Muscle of leg (tissue), 11 donors: ENCODE measurements around the gene RAI1. TPM values are rescaled to one million over a fixed set of nuclear protein-coding genes. Genes with fewer than 3 reads are reported as not detected.

ENCODE experiments used
- DNase-seq: peaks from one replicate; pipeline ENCODE4 v3.0.0; 2013
- H3K27ac ChIP-seq: one replicate; pipeline ENCODE4 v1.5.1; 2013; ENCODE audit warnings: mild to moderate bottlenecking, low read length, control low read depth
- H3K27me3 ChIP-seq: one replicate; pipeline ENCODE4 v1.6.1; 2013; ENCODE audit warnings: low read length; ENCODE audit not compliant: control insufficient read depth, insufficient read depth
- H3K36me3 ChIP-seq: one replicate; pipeline ENCODE4 v1.6.1; 2013; ENCODE audit warnings: low read length; ENCODE audit not compliant: control insufficient read depth, insufficient read depth
- H3K4me1 ChIP-seq: one replicate; pipeline ENCODE4 v1.6.1; 2013; ENCODE audit warnings: low read length; ENCODE audit not compliant: control insufficient read depth, insufficient read depth
- H3K4me3 ChIP-seq: one replicate; pipeline ENCODE4 v1.5.1; 2013; ENCODE audit warnings: low read length, control low read depth
- H3K9me3 ChIP-seq: replicated peaks from 2 replicates; pipeline ENCODE4 v1.6.1; 2013; ENCODE audit warnings: low read depth, low read length; ENCODE audit not compliant: control insufficient read depth
- WGBS: methylation state at CpG from one replicate; pipeline ENCODE4 v1.1.5; 2013; ENCODE audit warnings: missing lambda C conversion rate; ENCODE audit not compliant: insufficient coverage; 5-methylcytosine and 5-hydroxymethylcytosine counted together
- polyA plus RNA-seq, 8 donors: library from polyadenylated mRNA; unstranded; fragments of 120-200 nt; gene quantifications; one replicate each; pipeline versions ENCODE4 v1.2.1 to v1.2.3, GENCODE V29; 2013; ENCODE audit warnings: inconsistent platforms in 1 of 8, low replicate concordance in 1 of 8; ENCODE audit not compliant: insufficient read length in 8 of 8, insufficient read depth in 1 of 8
- total RNA-seq: library from RNA; stranded (reverse); fragments of 120-200 nt; gene quantifications from one replicate; pipeline ENCODE4 v1.2.4, GENCODE V29; 2013

The RAI1 gene
- total and polyA plus RNA-seq, 9 donors, result 7.4 to 25.5 (median 20.7) TPM

DNA sequence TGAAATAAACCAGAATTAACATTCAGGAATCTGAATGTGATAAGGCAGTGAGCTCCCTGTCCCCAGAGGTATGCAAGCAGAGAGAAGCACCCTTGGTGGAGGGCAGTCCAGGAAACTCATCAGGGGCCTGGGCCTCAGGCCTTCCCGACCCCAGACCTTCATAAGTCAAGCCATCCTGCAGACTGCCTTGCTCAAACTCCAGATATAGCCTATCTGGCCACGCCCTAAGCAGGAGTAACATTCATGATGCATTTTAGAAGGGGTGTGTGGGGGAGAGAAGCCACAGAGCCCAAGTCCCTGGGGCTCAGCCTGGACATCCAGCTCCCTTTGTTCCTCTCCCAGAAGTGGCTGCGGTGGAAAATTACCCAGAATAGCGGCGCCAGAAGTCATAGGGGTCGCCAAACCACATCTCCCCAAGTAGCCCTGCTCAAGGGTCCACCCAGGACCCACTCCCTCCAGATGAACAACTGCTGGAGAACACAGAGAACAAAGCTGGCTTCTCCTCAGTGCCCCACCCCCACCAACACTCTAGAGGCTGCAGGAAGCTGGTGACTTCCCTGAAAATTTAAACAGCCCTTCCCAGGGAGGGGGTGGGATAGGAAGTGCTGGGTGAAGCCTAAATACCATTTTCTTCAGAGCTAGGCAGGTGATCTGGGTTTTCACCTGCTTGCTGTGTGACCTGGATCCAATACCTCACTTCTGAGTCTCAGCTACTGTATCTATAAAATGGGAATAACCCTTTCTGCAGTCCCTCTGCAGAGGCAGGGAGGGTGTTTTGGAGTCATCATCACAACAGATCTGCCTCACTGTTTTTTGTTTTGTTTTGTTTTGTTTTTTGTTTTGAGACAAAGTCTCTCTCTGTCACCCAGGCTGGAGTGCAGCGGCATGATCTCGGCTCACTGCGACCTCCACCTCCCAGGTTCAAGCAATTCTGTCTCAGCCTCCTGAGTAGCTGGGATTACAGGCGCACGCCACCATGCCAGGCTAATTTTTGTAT is 157.0 kb downstream of the RAI1 start:
- Histone ChIP-seq H3K27ac (peak overlapping the region; percentile 98), H3K27me3 (no peaks in the 10 kb centered on the region), H3K36me3 (no peaks in the 10 kb centered on the region), H3K4me3 (no peak overlapping the region), H3K9me3 (no peaks in the 10 kb centered on the region), H3K4me1 (peaks cover 72% of the 10 kb centered on the region)
- 22% methylated on average over 5 of the region's 11 CpGs for WGBS
- peak; percentile 86 for DNase-seq

DNA sequence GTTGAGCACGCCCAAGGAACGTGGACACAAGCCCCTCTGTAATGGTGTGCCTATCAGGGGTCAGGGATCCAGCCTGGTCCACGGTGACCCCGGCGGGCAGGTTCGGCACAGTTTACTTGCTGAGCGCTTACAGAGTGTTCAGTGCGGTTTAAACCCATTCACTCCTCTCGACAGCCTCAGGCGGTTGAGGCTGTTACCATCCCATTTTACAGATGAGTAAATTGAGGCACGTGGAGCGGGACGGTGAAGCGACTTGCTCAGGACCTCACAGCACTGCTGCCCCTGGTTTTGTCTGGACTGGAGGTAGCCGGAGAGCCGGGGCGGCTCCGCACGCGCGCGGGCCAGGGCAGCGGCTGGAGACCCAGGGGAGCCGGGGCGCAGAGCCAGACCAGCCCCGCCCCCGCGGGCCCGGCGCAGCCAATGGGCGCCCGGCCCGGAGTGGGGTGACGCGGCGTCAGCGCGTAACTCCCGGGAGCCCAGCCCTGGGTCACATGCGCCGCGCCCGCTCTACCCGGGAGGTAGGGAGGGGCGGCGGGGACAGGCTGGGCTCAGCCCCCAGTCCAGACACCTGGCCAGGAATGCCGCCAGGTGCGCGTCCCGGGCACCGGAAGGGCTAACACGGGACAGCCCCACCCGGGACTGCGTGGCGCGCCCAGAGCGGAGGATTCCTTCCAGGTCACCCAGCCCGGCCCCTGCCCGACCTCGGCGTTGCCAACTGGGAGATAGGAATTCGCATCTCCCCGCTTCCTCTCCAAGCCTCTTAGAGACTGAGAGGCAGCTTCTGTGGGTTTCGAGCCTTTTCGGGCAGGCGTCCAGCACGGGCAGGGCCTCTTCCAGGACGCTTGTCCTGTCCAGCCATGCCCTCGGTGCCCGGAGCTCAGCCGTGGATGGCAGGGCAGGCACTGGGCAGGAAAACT is 158.8 kb downstream of the RAI1 start:
- Histone ChIP-seq H3K36me3 (no peaks in the 10 kb centered on the region), H3K9me3 (no peaks in the 10 kb centered on the region), H3K4me1 (peaks cover 76% of the 10 kb centered on the region), H3K4me3 (peak overlapping the region; percentile 54), H3K27ac (peak overlapping the region; percentile 99), H3K27me3 (no peaks in the 10 kb centered on the region)
- DNase-seq, result peak; percentile 89
- WGBS, result 2% methylated on average over 69 of the region's 71 CpGs

DNA sequence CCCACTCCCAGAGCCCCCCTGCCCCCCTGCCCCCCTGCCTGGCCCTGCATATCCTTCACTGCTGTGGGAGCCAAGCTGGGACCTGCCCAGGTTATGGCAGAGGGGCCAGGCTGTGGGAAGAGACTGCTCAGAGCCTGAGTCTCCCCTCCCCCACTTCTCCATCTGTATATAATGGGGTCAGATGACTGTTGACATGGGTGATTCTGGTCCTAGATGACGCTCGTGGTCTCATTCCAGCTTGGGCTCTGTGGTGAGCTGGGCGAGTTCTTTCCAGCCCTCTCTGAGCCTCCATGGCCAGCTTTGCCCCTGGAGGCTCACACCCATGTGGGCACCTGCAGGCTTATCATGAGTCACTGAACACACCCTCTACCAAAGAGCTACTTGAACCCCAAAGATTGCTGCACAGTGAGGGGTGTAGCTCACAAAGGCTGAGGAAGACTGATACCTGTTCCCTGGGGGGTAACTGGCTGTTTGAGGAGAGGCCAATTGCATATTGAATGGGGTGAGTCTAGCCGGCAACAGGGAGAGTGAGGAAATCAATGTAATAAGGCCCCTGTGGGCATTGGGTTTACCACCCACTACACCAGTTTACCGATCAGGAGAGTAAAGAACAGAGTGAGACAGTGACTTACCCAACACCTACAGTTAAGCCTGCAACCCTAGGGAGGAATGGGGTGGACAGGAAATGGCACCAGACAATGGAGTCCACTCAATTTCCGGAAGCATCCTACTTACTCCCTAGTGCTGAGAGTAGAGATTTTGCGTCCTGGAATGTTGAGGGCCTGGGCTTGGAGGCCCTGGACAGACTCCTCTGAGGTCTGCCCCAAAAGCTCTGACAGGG is 159.7 kb downstream of the RAI1 start:
- no peaks in the 10 kb centered on the region for H3K9me3 ChIP-seq
- WGBS, result 40% methylated on average over 1 of the region's 7 CpGs
- peaks cover 71% of the 10 kb centered on the region for H3K4me1 ChIP-seq
- no peaks in the 10 kb centered on the region for H3K27me3 ChIP-seq
- peaks cover 4% of the 10 kb centered on the region for H3K36me3 ChIP-seq
- H3K4me3 ChIP-seq, result peak overlapping the region; percentile 54
- DNase-seq, result peak; percentile 71
- H3K27ac ChIP-seq, result peak overlapping the region; percentile 99

DNA sequence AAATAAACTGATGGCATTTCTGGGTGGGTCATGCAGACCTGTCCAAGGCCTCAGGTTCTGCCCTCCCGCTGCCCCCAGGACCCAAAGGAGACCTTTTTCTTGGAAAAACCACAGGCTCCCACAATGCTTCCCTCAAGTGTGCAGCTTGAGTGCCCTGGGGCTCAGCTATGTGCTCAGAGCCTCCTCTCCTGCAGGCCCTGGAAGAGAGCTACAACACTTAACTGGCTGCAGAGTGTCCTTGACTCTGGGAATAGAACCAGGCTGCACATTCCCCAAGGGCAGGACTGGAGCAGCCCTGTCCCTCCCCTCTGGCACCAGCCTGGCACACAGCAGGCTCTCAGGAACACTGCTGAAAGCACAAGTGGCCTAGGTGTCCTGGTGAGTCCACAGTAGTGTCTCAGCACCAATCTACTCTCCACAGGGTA is 160.4 kb downstream of the RAI1 start:
- peaks cover 70% of the 10 kb centered on the region for H3K4me1 ChIP-seq
- 88% methylated on average over 1 of the region's 1 CpG for WGBS
- peak; percentile 48 for DNase-seq

DNA sequence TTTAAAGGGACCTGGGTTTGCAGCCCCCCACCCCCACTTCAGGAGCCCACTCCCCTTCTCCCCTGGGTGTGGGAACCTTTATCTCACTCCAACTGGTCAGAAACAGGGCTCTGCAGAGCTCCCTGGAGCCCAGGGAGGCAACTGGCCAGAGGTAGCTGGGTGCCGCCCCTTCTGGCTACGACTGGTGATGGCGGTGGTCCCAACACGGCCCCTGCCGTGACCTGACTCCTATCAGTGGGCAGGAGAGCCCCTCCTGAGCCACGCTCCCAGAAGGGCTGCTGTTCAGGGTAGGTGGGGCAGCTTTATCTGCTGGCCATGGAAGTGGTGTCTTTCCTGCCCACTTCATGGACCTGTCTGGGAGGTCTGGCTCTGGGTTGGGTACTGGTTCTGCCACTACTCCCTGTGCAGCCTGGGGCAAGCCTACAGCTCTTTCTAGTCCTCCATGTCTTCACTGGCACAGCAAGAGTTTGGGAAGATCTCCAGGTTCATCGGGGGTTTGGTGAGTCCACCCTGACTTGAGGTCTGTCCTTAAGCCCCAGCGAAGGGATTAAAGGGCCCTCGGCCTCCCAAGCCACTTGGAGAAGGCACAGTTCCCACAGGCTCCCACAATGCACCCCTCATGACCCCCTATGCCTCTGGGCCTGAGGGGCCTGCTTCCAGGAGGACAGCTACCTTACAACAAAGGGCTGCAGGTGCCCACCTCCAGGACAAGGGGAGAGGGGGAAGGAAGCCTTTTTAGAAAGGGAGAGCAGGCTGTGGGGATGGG is 161.0 kb downstream of the RAI1 start:
- Histone ChIP-seq H3K27me3 (no peaks in the 10 kb centered on the region), H3K9me3 (no peaks in the 10 kb centered on the region), H3K4me1 (peaks cover 65% of the 10 kb centered on the region), H3K4me3 (no peak overlapping the region), H3K36me3 (peaks cover 16% of the 10 kb centered on the region), H3K27ac (peak overlapping the region; percentile 99)
- WGBS, result 49% methylated on average over 7 of the region's 9 CpGs
- no peak for DNase-seq

More for the DNA sequence above, 160.4 kb downstream of the RAI1 start:
- Histone ChIP-seq H3K36me3 (peaks cover 9% of the 10 kb centered on the region), H3K27ac (peak overlapping the region; percentile 99), H3K4me3 (no peak overlapping the region), H3K9me3 (no peaks in the 10 kb centered on the region), H3K27me3 (no peaks in the 10 kb centered on the region)

DNA sequence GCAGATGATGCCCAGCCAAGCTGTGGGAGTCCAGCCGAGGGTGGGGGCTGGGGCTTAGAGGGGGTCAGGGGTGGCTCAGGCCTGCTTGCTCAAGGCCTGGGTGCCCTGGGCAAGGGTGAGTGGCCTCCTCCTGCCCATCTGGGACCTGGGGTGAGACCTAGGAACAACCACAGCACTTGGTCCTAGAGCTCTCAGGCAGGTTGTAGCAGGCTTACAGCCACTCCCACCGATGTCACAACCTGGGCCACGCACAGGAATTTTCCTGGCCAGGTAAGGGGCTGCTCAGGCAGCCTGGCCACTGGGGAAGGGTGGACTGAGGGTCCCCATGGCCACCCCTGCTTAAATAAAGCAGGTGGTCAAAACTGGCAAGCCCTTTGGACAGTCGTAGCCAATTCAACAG is 161.8 kb downstream of the RAI1 start:
- Histone ChIP-seq H3K9me3 (no peaks in the 10 kb centered on the region), H3K27ac (no peak overlapping the region), H3K27me3 (no peaks in the 10 kb centered on the region), H3K36me3 (peaks cover 18% of the 10 kb centered on the region), H3K4me1 (peaks cover 56% of the 10 kb centered on the region), H3K4me3 (no peak overlapping the region)
- DNase-seq, result no peak
- 86% methylated on average over 2 of the region's 4 CpGs for WGBS

DNA sequence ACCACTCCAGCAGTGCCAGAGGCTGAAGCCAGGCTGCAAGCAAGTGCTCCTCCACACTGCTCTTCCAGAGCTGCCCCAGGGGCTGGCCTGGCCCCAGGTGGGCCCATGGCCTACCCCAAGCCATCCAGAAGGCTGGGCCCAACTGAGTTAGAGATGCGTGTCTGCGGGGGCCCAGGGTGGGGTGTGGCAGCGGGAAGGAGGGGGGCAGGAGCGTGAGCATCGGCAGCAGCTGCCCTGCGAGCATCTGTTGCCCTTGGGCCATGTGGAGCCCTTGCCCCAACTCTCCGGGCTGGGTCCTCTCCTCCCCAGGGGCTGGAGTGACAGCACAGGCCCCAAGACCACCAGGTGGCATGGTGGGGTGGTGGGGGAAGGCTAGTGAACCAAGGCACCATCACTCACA is 162.8 kb downstream of the RAI1 start:
- H3K27me3 ChIP-seq, result no peaks in the 10 kb centered on the region
- peaks cover 22% of the 10 kb centered on the region for H3K36me3 ChIP-seq
- H3K4me1 ChIP-seq, result peaks cover 54% of the 10 kb centered on the region
- H3K27ac ChIP-seq, result no peak overlapping the region
- DNase-seq, result no peak
- no peak overlapping the region for H3K4me3 ChIP-seq
- H3K9me3 ChIP-seq, result no peaks in the 10 kb centered on the region
- WGBS, result 78% methylated on average over 5 of the region's 7 CpGs

DNA sequence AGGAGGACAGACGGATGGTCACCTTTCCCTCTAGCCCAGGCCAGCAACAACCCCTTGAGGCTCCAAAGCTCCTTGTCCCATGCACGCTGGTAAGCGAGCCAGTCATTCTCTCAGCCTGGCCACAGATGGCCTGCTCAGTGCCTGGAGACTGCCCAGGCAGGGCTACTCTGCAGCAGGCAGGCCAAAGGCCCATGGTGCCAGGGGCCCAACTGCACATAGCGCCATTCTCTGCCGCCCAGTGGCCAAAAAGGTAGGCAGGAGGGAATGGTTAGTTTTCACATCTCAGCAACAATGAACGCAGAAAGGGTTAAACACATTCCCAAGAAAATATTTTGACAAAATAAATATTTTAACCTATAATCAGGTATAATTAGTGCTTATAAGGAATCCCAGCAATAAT is 163.2 kb downstream of the RAI1 start:
- DNase-seq, result no peak
- peaks cover 22% of the 10 kb centered on the region for H3K36me3 ChIP-seq
- H3K27me3 ChIP-seq, result no peaks in the 10 kb centered on the region
- no peaks in the 10 kb centered on the region for H3K9me3 ChIP-seq
- H3K4me3 ChIP-seq, result no peak overlapping the region
- WGBS, result 81% methylated on average over 3 of the region's 6 CpGs
- peaks cover 54% of the 10 kb centered on the region for H3K4me1 ChIP-seq
- no peak overlapping the region for H3K27ac ChIP-seq
